ENCODE data around the gene SLC15A5.

- TF ChIP-seq EZH2phosphoT487 (IDR thresholded peaks at IDR 0.05; ENCODE audit: low read length): no peak
- no peak for TF ChIP-seq CTCF (IDR thresholded peaks at IDR 0.05; ENCODE audit: low read length)
These were observed 6.4 kb downstream of the SLC15A5 start for GRCh38 chr12:16271062-16271461.

All from MM.1S (cell line).